HG03354 (cell line): ENCODE results near the gene EEF1AKMT2.
"Not testable (repeated sequence)": the region's sequence is repeated elsewhere in the genome, so short reads cannot be mapped to it uniquely, and the experiment has no call there.

Experiments
- ATAC-seq: cut with Tn5 transposase; IDR thresholded peaks from one replicate; pipeline ENCODE4 v1.9.1; 2021; ENCODE audit warnings: mild to moderate bottlenecking; ENCODE audit not compliant: unreplicated experiment, poor library complexity, severe bottlenecking

Gene EEF1AKMT2

DNA sequence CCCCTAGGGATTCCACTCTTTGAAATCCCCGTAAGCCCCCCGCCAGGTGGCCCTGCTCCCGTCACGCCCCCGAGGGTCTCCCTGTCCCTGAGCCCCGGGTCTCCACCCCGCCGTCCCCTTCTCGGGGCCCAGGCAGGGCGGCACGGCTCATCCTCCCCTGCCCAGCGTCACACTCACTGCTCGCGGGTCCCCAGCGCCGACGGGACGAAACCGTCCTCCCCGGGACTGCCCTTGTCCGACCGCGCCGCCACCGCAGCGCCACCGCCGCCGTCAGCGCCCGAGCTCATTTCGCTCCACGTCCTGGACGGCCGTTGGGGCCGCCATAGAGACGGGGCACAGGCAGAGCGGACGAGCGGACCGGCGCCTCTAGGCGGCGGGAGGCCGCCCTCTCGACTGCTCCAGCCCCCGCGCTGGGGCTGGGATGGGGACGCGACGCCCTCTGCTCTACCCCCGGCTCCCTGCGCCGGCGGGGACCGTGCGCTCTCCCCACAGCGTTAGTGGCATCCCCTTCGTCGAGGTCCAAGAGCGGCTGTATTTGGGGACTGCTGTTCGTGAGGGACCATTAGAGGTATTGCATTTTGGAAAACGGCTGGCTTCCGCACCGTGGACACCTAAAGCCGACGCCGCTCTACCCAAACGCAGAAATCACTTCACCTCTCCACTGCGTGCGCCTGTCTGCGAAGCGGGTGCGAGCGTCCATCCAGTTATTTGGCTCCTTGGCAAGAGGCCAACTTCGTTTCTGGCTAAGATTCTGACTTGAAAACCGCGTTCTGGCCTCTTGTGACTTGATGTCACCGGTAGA lies at the start of gene EEF1AKMT2:
Gene EEF1AKMT2, minus strand, starts transcription at position 341 of the 802 bp plus-strand sequence. Its CDS starts 54 bp downstream, at position 287.
- ATAC-seq = peak; percentile 92

- no peak for ATAC-seq
These were observed 46.0 kb upstream of the EEF1AKMT2 start for GRCh38 chr10:124837687-124838086.

GRCh38 chr10:124831116-124831515 lies 39.4 kb upstream of the EEF1AKMT2 start:
- no peak for ATAC-seq

- no peak for ATAC-seq
These were observed 38.8 kb upstream of the EEF1AKMT2 start for GRCh38 chr10:124830445-124830844.

DNA sequence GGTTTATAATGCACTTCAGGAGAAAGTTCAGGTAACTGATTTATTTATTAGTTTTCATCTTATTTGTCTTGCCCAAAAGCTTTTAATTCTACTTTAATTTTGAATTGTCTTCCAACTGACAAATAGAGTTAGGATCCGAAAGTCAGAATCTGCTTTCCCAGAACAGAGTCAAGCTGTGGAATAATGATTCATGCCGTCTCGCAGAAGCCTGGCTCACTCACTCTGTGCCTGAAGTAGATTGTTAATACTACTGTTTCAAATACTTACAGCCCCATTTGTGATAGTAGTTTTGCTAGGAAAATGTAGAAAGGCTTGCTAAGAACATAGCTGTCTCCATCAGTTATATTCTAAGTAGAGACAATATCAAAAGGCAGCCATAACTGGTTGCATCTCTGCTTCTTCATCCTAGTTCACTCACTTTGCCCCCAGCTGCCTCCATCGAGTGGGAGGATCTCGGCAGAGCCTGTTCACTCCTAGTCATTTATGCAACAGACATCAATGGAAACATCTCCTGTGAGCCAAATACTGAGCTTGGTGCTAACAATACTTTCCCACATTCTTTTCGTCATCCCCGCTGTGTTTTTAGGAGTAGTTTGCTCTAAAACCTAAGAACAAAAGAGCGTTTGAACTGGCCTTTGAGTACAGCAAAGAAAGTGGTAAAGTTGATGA lies 37.9 kb upstream of the EEF1AKMT2 start:
- no peak for ATAC-seq

DNA sequence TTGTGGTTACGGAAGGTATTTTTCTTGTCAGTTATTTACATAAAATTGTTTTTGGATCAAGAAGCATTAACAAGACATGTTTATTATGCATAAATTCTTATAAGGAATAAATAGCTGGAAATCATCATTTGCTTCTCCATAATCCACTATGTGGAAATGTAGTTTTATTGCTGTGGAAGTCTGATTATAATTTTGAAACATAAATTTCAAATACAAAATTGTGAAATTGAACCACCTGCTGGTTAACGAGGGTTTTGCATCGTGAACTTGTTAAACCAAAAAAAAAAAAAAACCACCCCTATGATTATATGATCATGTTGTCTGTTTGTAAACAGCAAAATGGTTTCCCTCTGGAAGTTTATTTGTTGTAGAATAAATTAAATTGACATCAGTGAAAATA lies 35.8 kb upstream of the EEF1AKMT2 start:
- no peak for ATAC-seq

DNA sequence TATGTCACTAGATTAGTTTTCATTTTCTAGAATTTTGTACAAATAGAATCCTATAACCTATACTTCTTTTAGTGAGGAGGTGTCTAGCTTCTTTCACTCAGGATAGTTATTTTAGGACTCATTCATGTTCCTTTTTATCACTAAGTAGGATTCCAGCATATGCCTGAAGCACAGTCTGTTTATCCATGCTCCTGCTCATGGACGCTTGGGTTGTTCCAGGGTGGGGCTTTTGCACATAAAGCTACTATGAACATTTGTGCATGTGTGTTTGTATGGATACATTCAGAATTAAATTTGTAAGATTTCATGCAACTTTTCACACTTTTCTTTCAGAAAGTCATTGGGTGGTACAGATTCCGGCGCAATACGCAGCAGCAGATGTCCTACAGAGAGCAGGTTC lies 34.6 kb upstream of the EEF1AKMT2 start:
- no peak for ATAC-seq

- no peak for ATAC-seq
These were observed 34.0 kb upstream of the EEF1AKMT2 start for GRCh38 chr10:124825702-124826101.

DNA sequence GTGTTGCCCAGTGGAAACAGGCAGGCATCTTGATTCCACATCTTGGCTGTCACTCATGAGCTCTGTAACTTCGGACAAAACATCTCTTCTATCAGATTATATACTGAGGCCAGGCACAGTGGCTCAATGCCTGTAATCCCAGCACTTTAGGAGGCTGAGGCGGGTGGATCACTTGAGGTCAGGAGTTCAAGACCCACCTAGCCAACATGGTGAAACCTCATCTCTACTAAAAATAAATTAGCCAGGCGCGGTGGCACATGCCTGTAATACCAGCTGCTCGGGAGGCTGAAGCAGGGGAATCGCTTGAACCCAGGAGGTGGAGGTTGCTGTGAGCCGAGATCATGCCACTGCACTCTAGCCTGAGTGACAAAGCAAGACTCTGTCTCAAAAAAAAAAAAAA lies 33.2 kb upstream of the EEF1AKMT2 start:
- ATAC-seq = not testable (repeated sequence)

DNA sequence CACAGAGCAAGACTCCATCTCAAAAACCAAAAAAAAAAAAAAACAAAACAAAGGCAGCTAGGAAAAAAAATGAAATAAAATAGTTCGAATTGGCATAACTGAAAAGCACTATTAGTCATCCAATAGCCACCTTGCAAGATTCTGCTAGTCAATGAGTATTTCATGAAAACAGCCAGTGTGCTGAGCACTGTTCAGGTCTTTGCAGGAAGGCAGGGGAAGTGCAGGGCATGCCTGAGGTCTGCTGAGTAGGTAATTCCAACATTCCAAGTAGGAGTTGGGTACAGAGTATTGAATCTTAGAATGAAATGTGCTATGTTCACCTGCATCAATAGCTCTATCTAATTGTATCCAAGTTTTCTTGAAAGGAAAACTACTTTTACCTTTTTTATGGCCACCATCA lies 32.8 kb upstream of the EEF1AKMT2 start:
- ATAC-seq = no peak

GRCh38 chr10:124821520-124821919 lies 29.8 kb upstream of the EEF1AKMT2 start:
- ATAC-seq = no peak

DNA sequence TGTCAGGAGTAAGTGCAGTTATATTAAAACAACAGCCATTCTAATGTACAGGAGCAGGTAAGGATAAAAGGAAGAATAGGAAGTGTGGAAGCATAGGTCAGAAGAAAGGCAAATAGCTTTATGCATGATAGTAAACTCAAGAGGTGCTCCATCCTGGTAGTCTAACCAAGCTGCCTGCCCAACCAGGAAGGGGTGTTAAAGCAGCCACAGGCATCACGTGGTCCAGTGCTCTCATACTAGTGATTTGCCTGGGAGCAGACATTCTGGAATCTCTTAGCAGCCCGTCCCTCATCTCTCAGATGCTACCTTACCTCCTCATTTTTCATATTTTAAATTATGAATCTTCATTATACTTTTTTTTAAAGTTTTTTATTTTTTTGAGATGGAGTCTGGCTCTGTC lies 28.4 kb upstream of the EEF1AKMT2 start:
- no peak for ATAC-seq

DNA sequence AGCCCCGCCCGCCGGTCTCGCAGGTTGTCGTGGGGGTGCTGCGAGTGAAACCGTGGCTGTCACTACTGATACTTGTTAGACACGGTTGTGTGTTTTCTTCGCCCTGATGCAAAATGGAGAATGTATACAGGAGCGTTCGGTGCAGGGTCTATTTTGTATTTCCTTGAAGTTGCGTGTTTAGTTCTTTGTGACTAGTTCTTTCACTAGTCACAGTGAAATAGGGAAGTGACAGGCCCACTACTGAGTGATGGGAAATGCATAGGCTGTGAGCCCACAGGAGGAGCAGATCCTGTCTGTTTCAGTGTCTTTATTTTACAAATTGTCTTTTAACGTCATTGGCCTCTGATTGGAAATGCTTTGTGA lies 10.6 kb upstream of the EEF1AKMT2 start:
- ATAC-seq = peak; percentile 33

- ATAC-seq = no peak
These were observed 7.5 kb upstream of the EEF1AKMT2 start for GRCh38 chr10:124799211-124799610.

GRCh38 chr10:124798781-124799180 lies 7.1 kb upstream of the EEF1AKMT2 start:
- ATAC-seq = no peak

- ATAC-seq = no peak
These were observed 6.7 kb upstream of the EEF1AKMT2 start for GRCh38 chr10:124798364-124798763.

- ATAC-seq = no peak
These were observed 1.3 kb upstream of the EEF1AKMT2 start for GRCh38 chr10:124792998-124793352.

DNA sequence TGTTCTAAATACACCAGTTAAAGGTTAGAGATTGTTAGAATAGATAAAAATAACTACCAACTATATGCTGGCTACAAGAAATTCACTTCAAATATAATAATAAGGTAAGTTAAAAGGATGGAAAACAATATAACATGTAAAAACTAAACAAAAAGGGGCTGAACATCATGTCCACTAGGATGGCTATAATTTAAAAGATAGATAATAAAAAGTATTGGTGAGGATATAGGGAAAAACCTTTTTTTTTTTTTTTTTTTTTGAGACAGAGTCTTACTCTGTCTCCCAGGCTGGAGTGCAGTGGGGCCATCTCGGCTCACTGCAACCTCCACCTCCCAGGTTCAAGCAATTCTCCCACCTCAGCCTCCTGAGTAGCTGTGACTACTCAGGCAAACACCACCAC lies 8.8 kb downstream of the EEF1AKMT2 start:
- not testable (repeated sequence) for ATAC-seq

DNA sequence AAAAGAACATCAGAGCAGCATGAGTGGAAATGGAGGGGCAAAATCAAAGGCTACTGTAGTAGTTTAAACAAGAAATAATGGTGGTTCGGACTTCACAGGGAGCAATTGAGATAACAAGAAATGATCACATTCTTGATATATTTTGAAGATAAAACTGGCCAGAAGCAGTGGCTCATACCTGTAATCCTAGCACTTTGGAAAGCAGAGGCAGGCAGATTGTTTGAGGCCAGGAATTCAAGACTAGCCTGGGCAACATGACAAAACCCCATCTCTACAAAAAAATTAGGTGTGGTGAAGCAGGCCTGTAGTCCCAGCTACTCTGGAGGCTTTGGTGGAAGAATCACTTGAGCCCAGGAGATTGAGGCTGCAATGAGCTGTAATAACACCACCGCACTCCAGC lies 22.9 kb downstream of the EEF1AKMT2 start:
- no peak for ATAC-seq

DNA sequence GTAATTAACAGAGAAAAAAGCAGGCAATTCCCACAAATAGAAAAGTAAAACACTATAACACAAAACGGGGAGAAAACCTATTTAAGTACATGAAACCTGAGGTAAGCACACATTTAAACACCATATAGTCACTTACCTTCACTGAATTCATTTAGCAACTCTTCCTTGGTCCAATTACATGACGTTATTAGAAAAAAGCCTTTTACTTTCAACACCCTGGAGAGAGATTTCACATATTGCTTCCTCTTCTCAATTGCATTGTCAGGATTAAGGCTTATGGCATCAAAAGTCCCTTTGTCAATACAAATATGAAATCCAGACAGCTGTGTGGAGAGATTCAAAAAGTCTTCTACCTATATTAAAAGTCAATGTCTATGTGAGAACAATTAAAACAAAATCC lies 26.4 kb downstream of the EEF1AKMT2 start:
- no peak for ATAC-seq

DNA sequence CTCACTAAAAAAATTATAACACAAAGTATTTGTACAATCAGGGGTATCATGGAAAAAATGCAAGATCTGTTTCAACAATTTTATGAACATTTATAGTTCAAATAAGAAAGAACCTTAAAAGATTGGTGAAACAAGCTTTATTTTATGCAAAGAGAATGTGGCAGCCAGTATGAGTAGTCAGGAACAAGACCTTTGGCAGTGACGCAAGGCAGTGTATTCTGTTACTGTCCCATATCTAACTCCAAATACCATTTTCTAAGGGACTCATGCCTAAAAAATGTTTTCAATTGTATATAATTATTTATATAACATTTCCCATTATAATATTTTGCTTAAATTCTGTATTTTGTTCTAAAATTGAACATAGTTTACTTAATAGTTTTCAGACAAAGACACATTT lies 28.4 kb downstream of the EEF1AKMT2 start:
- ATAC-seq = no peak
